Heart left ventricle (tissue), 13 donors: ENCODE results near the gene TMEM253.

Experiments used
- POLR2A ChIP-seq, 2 donors: fragments of 450-650 bp; IDR thresholded peaks; one replicate each; pipeline ENCODE4 v1.6.1; 2017; ENCODE audit warnings: antibody characterized with exemption in 2 of 2, mild to moderate bottlenecking in 2 of 2, moderate library complexity in 2 of 2
- TF ChIP-seq, protein P1 (sequence below), 12 donors: fragments of 200-600 bp; sonication (generic) in 4 of 12; IDR thresholded peaks; one replicate each; pipeline versions ENCODE4 v1.5.0 to v1.8.0; 2018 to 2022; ENCODE audit warnings: antibody characterized with exemption in 12 of 12, mild to moderate bottlenecking in 5 of 12
- donor health status: ischemic (EF 13 %, LVEDD 7.1; RV severe dilation, severe dysfunction).
- donor health status: DM: no; HTN: yes; CAD: no.
- donor health status: DM: no; HTN: no; CAD: no.
- donor health status: ischemic (EF 25% LVEDD 6.9; RV normal size, moderate dysfunction).
- donor health status: ischemic (EF 25% LVEDD 5.7; RV mildly dilated, moderate dysfunction).
- donor health status: ischemic (EF 35%, LVEDD 5.7; RV mildly dilated, moderate dysfunction).
- donor health status: nonischemic (EF 11% LVEDD 7.7; RV severe dilation, severe dysfunction).
- donor health status: DM: yes; HTN: yes; CAD: no.
- donor health status: PGD.
- donor health status: ischemic (EF 29% LVEDD 5.4; RV normal size, mild dysfunction).
- donor health status: nonischemic (EF 23%, LVEDD 6.1; RV moderate dilation, normal function).

DNA sequence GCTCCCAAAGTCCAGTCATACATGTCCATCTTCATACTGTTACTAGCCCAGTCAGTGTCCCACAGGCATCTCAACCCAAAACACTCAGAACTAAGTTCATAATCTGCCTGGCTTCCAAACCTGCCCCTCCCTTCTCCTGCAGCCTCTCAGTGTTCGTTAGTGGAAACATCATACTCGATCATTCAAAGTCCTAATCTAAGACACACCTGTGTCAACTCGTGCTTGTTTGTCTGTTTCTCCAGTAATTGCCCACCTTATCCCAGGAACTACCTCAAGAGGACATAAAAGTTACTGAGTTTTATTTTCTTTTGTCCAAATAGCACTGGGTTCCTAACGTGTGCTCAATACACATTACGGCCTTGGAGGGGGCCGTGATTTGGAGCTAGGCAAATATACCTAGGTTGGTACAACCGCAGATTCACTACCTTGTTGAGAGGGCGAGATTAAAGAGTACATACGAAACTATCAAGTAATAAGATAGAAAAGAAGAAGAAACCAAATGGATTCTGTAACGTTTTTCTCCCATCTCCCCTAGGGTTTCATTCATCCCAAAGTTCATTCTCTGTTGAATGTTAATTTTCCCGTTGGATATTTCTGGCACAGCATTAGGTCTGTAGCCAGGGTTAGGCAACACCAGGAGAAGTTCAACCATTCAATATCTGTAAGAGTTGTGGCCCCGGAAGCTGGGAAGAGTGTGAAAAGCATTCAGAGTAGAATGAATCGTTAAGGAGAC lies 40.1 kb upstream of the TMEM253 start:
- TF ChIP-seq, protein P1, sequence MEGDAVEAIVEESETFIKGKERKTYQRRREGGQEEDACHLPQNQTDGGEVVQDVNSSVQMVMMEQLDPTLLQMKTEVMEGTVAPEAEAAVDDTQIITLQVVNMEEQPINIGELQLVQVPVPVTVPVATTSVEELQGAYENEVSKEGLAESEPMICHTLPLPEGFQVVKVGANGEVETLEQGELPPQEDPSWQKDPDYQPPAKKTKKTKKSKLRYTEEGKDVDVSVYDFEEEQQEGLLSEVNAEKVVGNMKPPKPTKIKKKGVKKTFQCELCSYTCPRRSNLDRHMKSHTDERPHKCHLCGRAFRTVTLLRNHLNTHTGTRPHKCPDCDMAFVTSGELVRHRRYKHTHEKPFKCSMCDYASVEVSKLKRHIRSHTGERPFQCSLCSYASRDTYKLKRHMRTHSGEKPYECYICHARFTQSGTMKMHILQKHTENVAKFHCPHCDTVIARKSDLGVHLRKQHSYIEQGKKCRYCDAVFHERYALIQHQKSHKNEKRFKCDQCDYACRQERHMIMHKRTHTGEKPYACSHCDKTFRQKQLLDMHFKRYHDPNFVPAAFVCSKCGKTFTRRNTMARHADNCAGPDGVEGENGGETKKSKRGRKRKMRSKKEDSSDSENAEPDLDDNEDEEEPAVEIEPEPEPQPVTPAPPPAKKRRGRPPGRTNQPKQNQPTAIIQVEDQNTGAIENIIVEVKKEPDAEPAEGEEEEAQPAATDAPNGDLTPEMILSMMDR (IDR thresholded peaks at IDR 0.05), result no peak
- TF ChIP-seq POLR2A (IDR thresholded peaks at IDR 0.05), result no peak
